BJ (cell line): ENCODE results near the gene SLC25A44. TPM values are rescaled to one million over a fixed set of nuclear protein-coding genes. Genes with fewer than 3 reads are reported as not detected.
"Not testable (repeated sequence)": the region's sequence is repeated elsewhere in the genome, so short reads cannot be mapped to it uniquely, and the experiment has no call there.

Experiments used
- CTCF ChIA-PET: fragments of 350-600 bp; formaldehyde crosslinking; extraction: SDS; loops from one replicate; lab custom pipeline; 2021; ENCODE audit warnings: antibody characterized with exemption, inconsistent platforms; lab: Yijun Ruan, JAX
- POLR2A ChIA-PET: fragments of 300-600 bp; sonication (Branson Sonifier 250); formaldehyde crosslinking; extraction: SDS; loops from one replicate; lab custom pipeline; 2021; ENCODE audit warnings: antibody characterized with exemption; lab: Charles Lee
- DNase-seq: peaks from one replicate; pipeline ENCODE4 v3.0.0-alpha.2; 2011; ENCODE audit warnings: low read depth
- H3K27me3 ChIP-seq: 2 replicates; pipeline ENCODE4 v1.6.0; 2011; ENCODE audit warnings: low read length; ENCODE audit not compliant: control insufficient read depth, insufficient read depth
- H3K36me3 ChIP-seq: 2 replicates; pipeline ENCODE4 v1.5.1; 2011; ENCODE audit warnings: low read length; ENCODE audit not compliant: control insufficient read depth, insufficient read depth
- H3K4me3 ChIP-seq: 2 replicates; pipeline ENCODE4 v1.5.1; 2011; ENCODE audit warnings: low read depth, mild to moderate bottlenecking, control low read depth, low read length
- polyA plus RNA-seq: library from polyadenylated mRNA; depleted of rRNA; stranded (reverse); fragments of >200 nt; gene quantifications from 2 replicates; pipeline ENCODE4 v1.2.3, GENCODE V29; 2011
- TF ChIP-seq, protein P1 (sequence below): IDR thresholded peaks from 2 replicates; pipeline ENCODE4 v1.5.1; 2011; ENCODE audit warnings: low read depth, mild to moderate bottlenecking, control low read depth, inconsistent platforms, low read length, moderate library complexity; ENCODE audit not compliant: insufficient read depth

SLC25A44 gene
- polyA plus RNA-seq, 1 experiment: 25.8 TPM

- TF ChIP-seq, protein P1, sequence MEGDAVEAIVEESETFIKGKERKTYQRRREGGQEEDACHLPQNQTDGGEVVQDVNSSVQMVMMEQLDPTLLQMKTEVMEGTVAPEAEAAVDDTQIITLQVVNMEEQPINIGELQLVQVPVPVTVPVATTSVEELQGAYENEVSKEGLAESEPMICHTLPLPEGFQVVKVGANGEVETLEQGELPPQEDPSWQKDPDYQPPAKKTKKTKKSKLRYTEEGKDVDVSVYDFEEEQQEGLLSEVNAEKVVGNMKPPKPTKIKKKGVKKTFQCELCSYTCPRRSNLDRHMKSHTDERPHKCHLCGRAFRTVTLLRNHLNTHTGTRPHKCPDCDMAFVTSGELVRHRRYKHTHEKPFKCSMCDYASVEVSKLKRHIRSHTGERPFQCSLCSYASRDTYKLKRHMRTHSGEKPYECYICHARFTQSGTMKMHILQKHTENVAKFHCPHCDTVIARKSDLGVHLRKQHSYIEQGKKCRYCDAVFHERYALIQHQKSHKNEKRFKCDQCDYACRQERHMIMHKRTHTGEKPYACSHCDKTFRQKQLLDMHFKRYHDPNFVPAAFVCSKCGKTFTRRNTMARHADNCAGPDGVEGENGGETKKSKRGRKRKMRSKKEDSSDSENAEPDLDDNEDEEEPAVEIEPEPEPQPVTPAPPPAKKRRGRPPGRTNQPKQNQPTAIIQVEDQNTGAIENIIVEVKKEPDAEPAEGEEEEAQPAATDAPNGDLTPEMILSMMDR: no peak
- ChIA-PET POLR2A (interaction anchor here (0.7 to 1.3 kb wide), 2 partner anchors 12 to 71 kb away, joined by 3 to 13 read pairs; partner anchors contain the start of gene SMG5), CTCF (interaction anchor here (0.9 to 3.8 kb wide), 6 partner anchors 13 to 115 kb away, joined by 3 to 37 read pairs (median 4); no protein-coding TSS in a partner anchor)
- Histone ChIP-seq H3K36me3 (peaks cover 13% of the 10 kb centered on the region), H3K4me3 (no peak overlapping the region; the same call in 1 of the 2 replicates), H3K27me3 (no peaks in the 10 kb centered on the region)
- no peak for DNase-seq
These were observed 18.2 kb downstream of the SLC25A44 start for GRCh38 chr1:156212130-156212529.

GRCh38 chr1:156212833-156213643 lies 19.1 kb downstream of the SLC25A44 start, which contains the start of gene PMF1:
TSS of gene PMF1 (plus strand) at chr1:156213007. CDS start at chr1:156213016, 9 bp downstream.
- peak within 1 kb of the TSS; percentile 47 for H3K4me3 ChIP-seq
- TF ChIP-seq, protein P1: no peak
- ChIA-PET POLR2A (interaction anchor here (0.6 to 1.3 kb wide), 7 partner anchors 12 to 357 kb away, joined by 3 to 13 read pairs (median 3); partner anchors contain the start of genes SLC25A44 and SMG5), CTCF (interaction anchor here (0.8 to 3.8 kb wide), 11 partner anchors 12 to 123 kb away, joined by 3 to 37 read pairs (median 4); no protein-coding TSS in a partner anchor)
- no peaks in the 10 kb centered on the region for H3K27me3 ChIP-seq
- H3K36me3 ChIP-seq: peaks cover 11% of the 10 kb centered on the region
- DNase-seq: peak; percentile 83

- TF ChIP-seq, protein P1: no peak
- ChIA-PET CTCF (interaction anchor here (0.8 to 3.8 kb wide), 8 partner anchors 11 to 123 kb away, joined by 3 to 37 read pairs (median 4); no protein-coding TSS in a partner anchor), POLR2A (interaction anchor here (1.3 kb wide), 1 partner anchor 69 kb away, joined by 3 read pairs; the partner anchor contains the start of gene SMG5)
- no peak for DNase-seq
- peak overlapping the region; percentile 47 for H3K4me3 ChIP-seq
- H3K27me3 ChIP-seq: no peaks in the 10 kb centered on the region
- peaks cover 9% of the 10 kb centered on the region for H3K36me3 ChIP-seq
These were observed 19.7 kb downstream of the SLC25A44 start for GRCh38 chr1:156213644-156213966.

DNA sequence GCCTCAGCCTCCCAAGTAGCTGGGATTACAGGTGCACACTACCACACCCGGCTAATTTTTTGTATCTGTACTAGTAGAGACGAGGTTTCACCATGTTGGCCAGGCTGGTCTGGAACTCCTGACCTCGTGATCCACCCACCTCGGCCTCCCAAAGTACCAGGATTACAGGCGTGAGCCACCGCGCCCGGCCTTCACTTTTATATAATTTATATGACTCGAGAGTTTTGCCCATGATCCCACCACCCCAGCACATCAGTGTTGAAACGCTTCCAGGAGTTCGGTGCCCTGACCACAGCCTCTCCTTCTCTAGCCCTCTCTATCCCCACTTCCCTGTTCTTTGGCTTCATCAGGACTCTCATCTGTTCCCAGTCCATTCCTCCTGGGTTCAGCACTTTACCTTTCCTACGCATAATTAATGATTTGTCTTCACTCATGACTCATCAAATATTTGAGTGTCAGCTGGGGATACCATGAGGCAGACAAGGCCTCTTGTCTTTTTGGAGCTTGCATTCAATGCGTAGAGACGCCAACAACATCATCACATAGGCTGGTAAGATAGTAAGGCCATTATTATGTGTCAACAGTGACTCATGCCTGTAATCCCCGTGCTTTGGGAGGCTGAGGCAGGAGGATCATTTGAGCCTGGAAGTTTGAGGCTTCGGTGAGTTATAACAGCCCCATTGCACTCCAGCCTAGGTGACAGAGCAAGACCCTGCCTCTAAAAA lies 20.3 kb downstream of the SLC25A44 start:
- TF ChIP-seq, protein P1: no peak
- DNase-seq: no peak
- ChIA-PET CTCF (interaction anchor here (0.6 to 3.8 kb wide), 4 partner anchors 11 to 124 kb away, joined by 3 to 37 read pairs (median 5); no protein-coding TSS in a partner anchor), POLR2A (no interaction called here)
- H3K27me3 ChIP-seq: no peaks in the 10 kb centered on the region
- H3K36me3 ChIP-seq: peaks cover 8% of the 10 kb centered on the region
- H3K4me3 ChIP-seq: peak overlapping the region; percentile 47; the same call in 1 of the 2 replicates

GRCh38 chr1:156216361-156217086 lies 22.6 kb downstream of the SLC25A44 start:
- DNase-seq, H3K36me3 ChIP-seq, H3K4me3 ChIP-seq, POLR2A ChIA-PET, H3K27me3 ChIP-seq: not testable (repeated sequence)
- CTCF ChIA-PET: interaction anchor here (0.6 kb wide), 1 partner anchor 9 kb away, joined by 3 read pairs; no protein-coding TSS in a partner anchor
